H1 (cell line): ENCODE results near the gene WDR93. TPM values are rescaled to one million over a fixed set of nuclear protein-coding genes. Genes with fewer than 3 reads are reported as not detected.
A peak's percentile ranks its signal among the peaks of the same experiment; 100 is the strongest.

ENCODE experiments used
- CTCF ChIA-PET: fragments of 300-600 bp; sonication (Branson Sonifier 250); formaldehyde crosslinking; loops from one replicate; lab custom pipeline; 2021; ENCODE audit not compliant: partially characterized antibody; lab: Charles Lee
- POLR2A ChIA-PET: fragments of 300-600 bp; sonication (Branson Sonifier 250); formaldehyde crosslinking; loops from one replicate; lab custom pipeline; 2021; ENCODE audit warnings: inconsistent platforms; ENCODE audit not compliant: partially characterized antibody; lab: Charles Lee
- DNase-seq, 2 experiments: peaks; one replicate each; pipeline versions ENCODE4 v3.0.0 to v3.0.0-alpha.2; 2010 to 2022; ENCODE audit warnings: low spot score in 2 of 2, low read depth in 1 of 2, mixed read lengths in 1 of 2
- FAIRE-seq: peaks from 2 replicates; lab custom pipeline; 2011; peaks lifted over from hg19 to GRCh38; lab: Jason Lieb, UNC
- H2AFZ ChIP-seq: 2 replicates; pipeline ENCODE4 v1.8.1; 2012; ENCODE audit warnings: low read length, inconsistent platforms
- H2AK5ac ChIP-seq: 2 replicates; pipeline ENCODE4 v1.6.1; 2013; ENCODE audit warnings: low read depth, low read length
- H2BK120ac ChIP-seq: replicated peaks from 2 replicates; pipeline ENCODE3; 2013; ENCODE audit warnings: low read depth, low read length, inconsistent platforms
- H2BK12ac ChIP-seq: 2 replicates; pipeline ENCODE4 v1.6.1; 2013; ENCODE audit warnings: low read depth, low read length
- H2BK15ac ChIP-seq: 2 replicates; pipeline ENCODE4 v1.6.1; 2013; ENCODE audit warnings: low read length
- H2BK20ac ChIP-seq: 2 replicates; pipeline ENCODE4 v1.6.1; 2013; ENCODE audit warnings: low read length
- H2BK5ac ChIP-seq: 2 replicates; pipeline ENCODE4 v1.6.1; 2013; ENCODE audit warnings: low read depth, low read length
- H3K14ac ChIP-seq: 2 replicates; pipeline ENCODE4 v1.6.1; 2013; ENCODE audit warnings: inconsistent platforms; ENCODE audit not compliant: insufficient read length
- H3K18ac ChIP-seq: 2 replicates; pipeline ENCODE4 v1.6.1; 2013; ENCODE audit warnings: low read length; ENCODE audit errors: extremely low read depth
- H3K23ac ChIP-seq: 2 replicates; pipeline ENCODE4 v1.6.1; 2013; ENCODE audit warnings: inconsistent platforms; ENCODE audit not compliant: insufficient read length
- H3K23me2 ChIP-seq: 2 replicates; pipeline ENCODE4 v1.6.1; 2013; ENCODE audit warnings: low read depth, low read length
- H3K27ac ChIP-seq: 2 replicates; pipeline ENCODE4 v1.6.1; 2011; ENCODE audit warnings: low read depth, low read length, inconsistent platforms
- H3K27me3 ChIP-seq, 4 experiments: replicated peaks in 1 of 4; 1 replicate in 1 of 4; 2 replicates in 3 of 4; pipeline versions ENCODE4 v1.6.1 to v1.8.1; 2011 to 2013; ENCODE audit warnings: low read length in 3 of 4, mild to moderate bottlenecking in 3 of 4, inconsistent platforms in 2 of 4, mixed read lengths in 2 of 4, moderate library complexity in 1 of 4; ENCODE audit not compliant: control insufficient read depth in 3 of 4, insufficient read depth in 3 of 4; ENCODE audit errors: extremely low read depth in 1 of 4
- H3K36me3 ChIP-seq, 4 experiments: 2 replicates each; pipeline versions ENCODE4 v1.6.1 to v1.8.1; 2011 to 2013; ENCODE audit warnings: mild to moderate bottlenecking in 4 of 4, low read length in 3 of 4, moderate library complexity in 2 of 4, control low read depth in 1 of 4, inconsistent platforms in 1 of 4; ENCODE audit not compliant: insufficient read depth in 4 of 4, control insufficient read depth in 2 of 4
- H3K4ac ChIP-seq: replicated peaks from 2 replicates; pipeline ENCODE3; 2013; ENCODE audit warnings: low read length, low read depth, mixed read lengths, inconsistent platforms; ENCODE audit not compliant: insufficient read length
- H3K4me1 ChIP-seq, 4 experiments: replicated peaks in 1 of 4; 1 replicate in 1 of 4; 2 replicates in 3 of 4; pipeline versions ENCODE4 v1.6.1 to v1.8.1; 2011 to 2013; ENCODE audit warnings: low read length in 3 of 4, inconsistent platforms in 2 of 4, mixed read lengths in 1 of 4; ENCODE audit not compliant: insufficient read depth in 4 of 4, control insufficient read depth in 3 of 4
- H3K4me2 ChIP-seq, 2 experiments: 2 replicates each; pipeline versions ENCODE4 v1.6.1 to v1.8.1; 2011 to 2013; ENCODE audit warnings: low read depth in 2 of 2, low read length in 2 of 2, control low read depth in 1 of 2, inconsistent platforms in 1 of 2, mild to moderate bottlenecking in 1 of 2; ENCODE audit not compliant: insufficient read depth in 1 of 2
- H3K4me3 ChIP-seq, 4 experiments: fragments of 200-600, 300-600 bp in 1 of 4; sonication (generic), shearing (Covaris generic), sonication (Bioruptor Twin) in 1 of 4; 2 replicates each; pipeline versions ENCODE4 v1.5.1 to v1.8.1; 2011 to 2016; ENCODE audit warnings: low read length in 4 of 4, low read depth in 3 of 4, control low read depth in 2 of 4, inconsistent platforms in 2 of 4, mild to moderate bottlenecking in 2 of 4, mixed read lengths in 1 of 4, moderate library complexity in 1 of 4; ENCODE audit not compliant: insufficient read depth in 2 of 4; ENCODE audit errors: extremely low read depth in 1 of 4
- H3K56ac ChIP-seq: replicated peaks from 2 replicates; pipeline ENCODE3; 2013; ENCODE audit warnings: low read depth, mild to moderate bottlenecking, mixed read lengths, low read length, inconsistent platforms; ENCODE audit not compliant: insufficient read length
- H3K79me1 ChIP-seq: 2 replicates; pipeline ENCODE4 v1.6.1; 2013; ENCODE audit warnings: low read depth, low read length, control low read depth
- H3K79me2 ChIP-seq, 2 experiments: 2 replicates each; pipeline versions ENCODE4 v1.6.1 to v1.8.1; 2012 to 2013; ENCODE audit warnings: low read length in 2 of 2, mild to moderate bottlenecking in 2 of 2, inconsistent platforms in 1 of 2; ENCODE audit not compliant: insufficient read depth in 2 of 2, control insufficient read depth in 1 of 2
- H3K9ac ChIP-seq, 4 experiments: replicated peaks in 1 of 4; 1 replicate in 1 of 4; 2 replicates in 3 of 4; pipeline versions ENCODE4 v1.6.1 to v1.8.1; 2011 to 2013; ENCODE audit warnings: low read depth in 3 of 4, low read length in 3 of 4, control low read depth in 2 of 4, mild to moderate bottlenecking in 2 of 4, moderate library complexity in 2 of 4, inconsistent platforms in 1 of 4; ENCODE audit errors: extremely low read depth in 1 of 4
- H3K9me3 ChIP-seq, 2 experiments: 2 replicates each; pipeline versions ENCODE4 v1.6.1 to v1.8.1; 2012 to 2013; ENCODE audit warnings: mild to moderate bottlenecking in 2 of 2, moderate library complexity in 2 of 2, control low read depth in 1 of 2, inconsistent platforms in 1 of 2, low read depth in 1 of 2, low read length in 1 of 2, mixed read lengths in 1 of 2; ENCODE audit not compliant: insufficient read depth in 2 of 2
- H4K20me1 ChIP-seq, 2 experiments: replicated peaks in 1 of 2; 2 replicates each; pipeline versions ENCODE3 to v1.8.1; 2011 to 2013; ENCODE audit warnings: inconsistent platforms in 2 of 2, low read length in 2 of 2, mild to moderate bottlenecking in 1 of 2; ENCODE audit not compliant: insufficient read depth in 2 of 2, control insufficient read depth in 1 of 2
- H4K5ac ChIP-seq: 2 replicates; pipeline ENCODE4 v1.6.1; 2013; ENCODE audit warnings: low read length, low read depth, mixed read lengths, inconsistent platforms; ENCODE audit not compliant: insufficient read length
- H4K8ac ChIP-seq: 2 replicates; pipeline ENCODE4 v1.8.0; 2013; ENCODE audit warnings: mild to moderate bottlenecking, moderate library complexity, low read length, inconsistent platforms; ENCODE audit not compliant: insufficient read depth; ENCODE audit errors: extremely low read depth
- H4K91ac ChIP-seq: replicated peaks from 2 replicates; pipeline ENCODE3; 2013; ENCODE audit warnings: low read length, mixed read lengths, inconsistent platforms; ENCODE audit not compliant: insufficient read length
- BACH1 ChIP-seq: IDR thresholded peaks from 2 replicates; pipeline ENCODE4 v1.6.1; 2012; ENCODE audit warnings: low read length, improper control_type of control experiment
- BRCA1 ChIP-seq: IDR thresholded peaks from 2 replicates; pipeline ENCODE4 v1.6.1; 2012; ENCODE audit warnings: low read depth, low read length, improper control_type of control experiment
- CHD1 ChIP-seq: IDR thresholded peaks from 2 replicates; pipeline ENCODE4 v1.6.1; 2012; ENCODE audit warnings: low read depth, low read length, improper control_type of control experiment
- CHD2 ChIP-seq: IDR thresholded peaks from 2 replicates; pipeline ENCODE4 v1.6.1; 2012; ENCODE audit warnings: low read length, improper control_type of control experiment
- CTBP2 ChIP-seq: IDR thresholded peaks from 2 replicates; pipeline ENCODE4 v1.7.0; 2011; ENCODE audit warnings: borderline replicate concordance, mild to moderate bottlenecking, moderate library complexity, mixed read lengths, low read length; ENCODE audit not compliant: insufficient read depth, insufficient read length
- HDAC2 ChIP-seq, 2 experiments: fragments of 300-600 bp in 1 of 2; sonication (generic) in 1 of 2; IDR thresholded peaks; 2 replicates each; pipeline ENCODE4 v1.6.1; 2011 to 2012; ENCODE audit warnings: low read depth in 2 of 2, low read length in 2 of 2, mild to moderate bottlenecking in 2 of 2, moderate library complexity in 2 of 2, borderline replicate concordance in 1 of 2, inconsistent platforms in 1 of 2
- NRF1 ChIP-seq: IDR thresholded peaks from 2 replicates; pipeline ENCODE4 v1.6.1; 2011; ENCODE audit warnings: mild to moderate bottlenecking, low read depth, low read length, improper control_type of control experiment
- POLR2A ChIP-seq, 2 experiments: IDR thresholded peaks; 1 replicate in 1 of 2; 2 replicates in 1 of 2; pipeline ENCODE4 v1.6.1; 2011; ENCODE audit warnings: low read depth in 2 of 2, low read length in 2 of 2, mild to moderate bottlenecking in 2 of 2; ENCODE audit errors: control extremely low read depth in 1 of 2
- RXRA ChIP-seq: IDR thresholded peaks from 2 replicates; pipeline ENCODE4 v1.6.1; 2011; ENCODE audit warnings: low read depth, mild to moderate bottlenecking, low read length, moderate library complexity; ENCODE audit not compliant: insufficient read depth
- SRF ChIP-seq: IDR thresholded peaks from 2 replicates; pipeline ENCODE4 v1.6.1; 2011; ENCODE audit warnings: mild to moderate bottlenecking, low read depth, low read length, moderate library complexity
- TAF1 ChIP-seq: IDR thresholded peaks from 2 replicates; pipeline ENCODE4 v1.6.1; 2011; ENCODE audit warnings: mild to moderate bottlenecking, low read depth, low read length
- WGBS, 2 experiments: shearing (Covaris generic) in 1 of 2; methylation state at CpG; one replicate each; pipeline versions ENCODE4 v1.1.6 to v1.1.7; 2013 to 2015; ENCODE audit warnings: low lambda C conversion rate in 2 of 2, mixed read lengths in 2 of 2, inconsistent platforms in 1 of 2, low coverage in 1 of 2, missing lambda C conversion rate in 1 of 2; ENCODE audit not compliant: insufficient replicate concordance in 2 of 2, insufficient coverage in 1 of 2, insufficient read length in 1 of 2; ENCODE audit errors: extremely low coverage in 1 of 2, missing lambda C conversion rate in 1 of 2; 5-methylcytosine and 5-hydroxymethylcytosine counted together
- polyA plus RNA-seq, 7 experiments: library from polyadenylated mRNA; depleted of rRNA in 3 of 7; stranded (reverse) in 5 of 7; unstranded in 2 of 7; fragments of >200 nt in 5 of 7; fragments of 200-250 nt in 2 of 7; gene quantifications; 1 replicate in 5 of 7; 2 replicates in 1 of 7; 4 replicates in 1 of 7; pipeline versions ENCODE4 v1.2.1 to v1.2.3, GENCODE V29; 2011 to 2013; ENCODE audit warnings: missing spikeins in 2 of 7, mixed read lengths in 2 of 7
- total RNA-seq: library from RNA; stranded (reverse); fragmentation: NEBNext Ultra II Directional; extraction: Animal tissue kit (Norgen Biotek cat#: 25700); gene quantifications from 2 replicates; pipeline ENCODE4 v1.2.1, GENCODE V29; 2021

Gene WDR93
- total and polyA plus RNA-seq, 2 of the 8 experiments (the other 6 are each of a cell fraction or from before 2014, with no cell fraction given), result 0.03 TPM; not detected in 1

- H2BK12ac ChIP-seq, result 0 out of 2 replicates have a peak overlapping the region, but pooled peaks have one; percentile 91
- H4K8ac ChIP-seq, result no peak overlapping the region
- ChIA-PET POLR2A (interaction anchor here (1.4 to 1.5 kb wide), 2 partner anchors 14 to 24 kb away, joined by 3 to 4 read pairs; no protein-coding TSS in a partner anchor), CTCF (interaction anchor here (0.7 to 2.8 kb wide), 13 partner anchors 7 to 105 kb away, joined by 3 to 23 read pairs (median 4); no protein-coding TSS in a partner anchor)
- H3K9ac ChIP-seq, result no peak overlapping the region
- H2AK5ac ChIP-seq, result no peak overlapping the region
- no peak overlapping the region for H2AFZ ChIP-seq
- WGBS, 2 experiments, result 77% methylated on average over 14 of the region's 14 CpGs; no CpG with 5 or more reads in 1 of the 2 experiments
- H3K9me3 ChIP-seq, result peaks cover 0 to 3% of the 10 kb centered on the region in 2 experiments; a peak in 2 of 4 replicates
- H2BK5ac ChIP-seq, result peak overlapping the region; percentile 48; the same call in 1 of the 2 replicates
- H3K36me3 ChIP-seq, result no peaks in the 10 kb centered on the region
- no peak overlapping the region for H3K4me3 ChIP-seq
- H3K14ac ChIP-seq, result no peak overlapping the region
- no peaks in the 10 kb centered on the region for H3K79me1 ChIP-seq
- H3K27ac ChIP-seq, result no peak overlapping the region
- no peak overlapping the region for H3K56ac ChIP-seq
- peak overlapping the region; percentile 48 for H3K18ac ChIP-seq
- H3K4me1 ChIP-seq, result peaks cover 6 to 14% (median 10%) of the 10 kb centered on the region in 4 experiments
- peak overlapping the region; percentile 63 for H4K91ac ChIP-seq
- H3K27me3 ChIP-seq, result peaks cover 0 to 7% (median 1%) of the 10 kb centered on the region in 4 experiments; a peak in 3 of 7 replicates
- no peaks in the 10 kb centered on the region for H3K23me2 ChIP-seq
- H2BK15ac ChIP-seq, result no peak overlapping the region
- H3K4ac ChIP-seq, result no peak overlapping the region
- no peaks in the 10 kb centered on the region for H3K79me2 ChIP-seq
- no peak overlapping the region; a peak in 1 of 4 replicates for H3K4me2 ChIP-seq
- DNase-seq, result no peak
- H3K23ac ChIP-seq, result no peak overlapping the region
- H4K20me1 ChIP-seq, result no peaks in the 10 kb centered on the region
- no peak for FAIRE-seq
- H2BK120ac ChIP-seq, result peak overlapping the region; percentile 89
- 0 out of 2 replicates have a peak overlapping the region, but pooled peaks have one; percentile 88 for H2BK20ac ChIP-seq
- no peak overlapping the region for H4K5ac ChIP-seq
- TF ChIP-seq BRCA1, result no peak
- TF ChIP-seq BACH1, result no peak
- TF ChIP-seq SRF, result no peak
- no peak for TF ChIP-seq CTBP2
- no peak for TF ChIP-seq RXRA
- no peak for TF ChIP-seq TAF1
- no peak for TF ChIP-seq HDAC2 (IDR thresholded peaks at IDR 0.05; ENCODE audit: borderline replicate concordance in 1 of 2, low read depth in 2 of 2, low read length in 2 of 2)
- no peak for TF ChIP-seq POLR2A (IDR thresholded peaks at IDR 0.05; ENCODE audit: control extremely low read depth in 1 of 2, low read depth in 2 of 2, low read length in 2 of 2)
- no peak for TF ChIP-seq CHD2
- no peak for TF ChIP-seq CHD1
- TF ChIP-seq NRF1, result no peak
These were observed 92.7 kb downstream of the WDR93 start for GRCh38 chr15:89783111-89783860.
